HG02588 (cell line): ENCODE results near the gene PLEKHG2.

Experiments
- ATAC-seq: cut with Tn5 transposase; IDR thresholded peaks from one replicate; pipeline ENCODE4 v1.9.1; 2021; ENCODE audit warnings: mild to moderate bottlenecking, moderate library complexity; ENCODE audit not compliant: unreplicated experiment

Gene PLEKHG2

GRCh38 chr19:39406656-39407409, 5.6 kb upstream of the PLEKHG2 start, which contains the start of gene ZFP36:
Gene ZFP36, plus strand, starts transcription at chr19:39406847. Its CDS starts 58 bp downstream, at chr19:39406905.
- ATAC-seq: no peak

GRCh38 chr19:39407410-39407659, 5.1 kb upstream of the PLEKHG2 start:
- no peak for ATAC-seq

- ATAC-seq: no peak
Measured at GRCh38 chr19:39407660-39408391, 4.6 kb upstream of the PLEKHG2 start.

- no peak for ATAC-seq
Measured at GRCh38 chr19:39408392-39409207, 3.9 kb upstream of the PLEKHG2 start.

- no peak for ATAC-seq
Measured at GRCh38 chr19:39409208-39410016, 3.1 kb upstream of the PLEKHG2 start.

GRCh38 chr19:39410017-39410830, 2.2 kb upstream of the PLEKHG2 start:
- no peak for ATAC-seq

- ATAC-seq: no peak
Measured at GRCh38 chr19:39410831-39411080, 1.7 kb upstream of the PLEKHG2 start.

- no peak for ATAC-seq
Measured at GRCh38 chr19:39411081-39411831, 1.2 kb upstream of the PLEKHG2 start.

- ATAC-seq: peak; percentile 12
Measured at GRCh38 chr19:39411832-39412099, 703 bp upstream of the PLEKHG2 start.

- no peak for ATAC-seq
Measured at GRCh38 chr19:39412867-39413271, 400 bp downstream of the PLEKHG2 start.

- no peak for ATAC-seq
Measured at GRCh38 chr19:39413272-39413910, 922 bp downstream of the PLEKHG2 start.

GRCh38 chr19:39413911-39414608, 1.6 kb downstream of the PLEKHG2 start:
- ATAC-seq: no peak

- ATAC-seq: no peak
Measured at GRCh38 chr19:39415111-39416046, 2.9 kb downstream of the PLEKHG2 start.

GRCh38 chr19:39416152-39417120, 4.0 kb downstream of the PLEKHG2 start:
- ATAC-seq: no peak

- ATAC-seq: no peak
Measured at GRCh38 chr19:39417463-39418181, 5.2 kb downstream of the PLEKHG2 start.

GRCh38 chr19:39419003-39419402, 6.5 kb downstream of the PLEKHG2 start:
- no peak for ATAC-seq
